Lower leg skin (tissue), 3 donors: ENCODE measurements around the gene NRXN3.

Experiments used
- CTCF ChIP-seq, 3 donors: fragments of 450-650 bp; IDR thresholded peaks; one replicate each; pipeline ENCODE4 v1.5.1; 2016; ENCODE audit warnings: antibody characterized with exemption in 3 of 3, mild to moderate bottlenecking in 3 of 3, moderate library complexity in 2 of 3
- POLR2A ChIP-seq, 2 donors: fragments of 450-650 bp; IDR thresholded peaks; one replicate each; pipeline ENCODE4 v1.6.1; 2016 to 2017; ENCODE audit warnings: antibody characterized with exemption in 2 of 2, mild to moderate bottlenecking in 1 of 2, moderate library complexity in 1 of 2

GRCh38 chr14:79186523-79186922 is 1016.4 kb downstream of the NRXN3 start:
- no peak for TF ChIP-seq CTCF (IDR thresholded peaks at IDR 0.05)
- TF ChIP-seq POLR2A (IDR thresholded peaks at IDR 0.05) = no peak
